Fibroblast of lung (primary cell): ENCODE data around the gene EPO.

Source experiments
- CTCF ChIP-seq, 2 donors: IDR thresholded peaks in 1 of 2; conservative IDR thresholded peaks in 1 of 2; 1 replicate in 1 of 2; 2 replicates in 1 of 2; pipeline ENCODE4 v1.5.1; 2011 to 2012; ENCODE audit warnings: low read length in 2 of 2, control low read depth in 1 of 2, inconsistent platforms in 1 of 2, low read depth in 1 of 2, mild to moderate bottlenecking in 1 of 2
- EZH2 ChIP-seq: IDR thresholded peaks from 2 replicates; pipeline ENCODE4 v1.5.1; 2012; ENCODE audit warnings: low read length, control low read depth, mild to moderate bottlenecking; ENCODE audit errors: missing control alignments

DNA sequence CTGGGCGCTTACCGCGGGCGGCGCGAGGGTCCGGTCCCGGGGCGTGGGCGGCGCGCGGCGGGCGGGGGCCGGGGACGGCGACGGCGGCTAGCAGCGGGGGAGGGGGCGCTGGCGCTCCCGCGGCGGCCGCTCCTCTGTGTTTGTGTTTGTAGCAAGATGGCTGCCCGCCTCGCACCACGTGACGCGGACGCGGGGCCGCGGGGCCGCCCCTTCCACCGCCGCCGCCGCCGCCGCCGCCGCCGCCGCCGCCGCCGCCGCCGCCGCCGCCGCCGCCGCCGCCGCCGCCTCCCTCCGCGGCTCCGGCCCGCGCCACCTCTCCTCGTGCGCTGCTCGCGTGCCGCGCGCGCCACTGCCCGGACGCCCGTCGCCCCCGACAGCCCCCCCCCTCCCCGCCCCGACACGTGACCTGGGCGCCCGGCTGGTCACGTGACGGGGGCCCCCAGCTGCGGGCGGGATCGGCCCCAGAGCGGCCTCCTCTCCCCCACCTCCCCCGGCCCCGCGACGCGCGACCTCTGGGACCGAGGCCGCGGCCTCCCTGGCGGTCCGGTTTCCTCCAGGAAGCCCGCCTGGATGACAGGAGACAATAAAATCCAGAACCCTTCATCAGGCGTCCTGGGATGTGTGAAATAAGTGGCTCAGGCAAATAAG lies 26.0 kb upstream of the EPO start, which contains the start of gene GIGYF1:
- TF ChIP-seq CTCF (conservative IDR thresholded peaks at IDR 0.05 in 1 of 2, IDR thresholded peaks at IDR 0.05 in 1 of 2; ENCODE audit: low read depth in 1 of 2, low read length in 2 of 2), result no peak
- no peak for TF ChIP-seq EZH2
